Measurements from ENCODE around the gene TANC1. TPM values are rescaled to one million over a fixed set of nuclear protein-coding genes. Genes with fewer than 3 reads are reported as not detected.

The TANC1 gene
- total RNA-seq, 2 donors from 2014 or later = 51.8 to 58.9 TPM

DNA sequence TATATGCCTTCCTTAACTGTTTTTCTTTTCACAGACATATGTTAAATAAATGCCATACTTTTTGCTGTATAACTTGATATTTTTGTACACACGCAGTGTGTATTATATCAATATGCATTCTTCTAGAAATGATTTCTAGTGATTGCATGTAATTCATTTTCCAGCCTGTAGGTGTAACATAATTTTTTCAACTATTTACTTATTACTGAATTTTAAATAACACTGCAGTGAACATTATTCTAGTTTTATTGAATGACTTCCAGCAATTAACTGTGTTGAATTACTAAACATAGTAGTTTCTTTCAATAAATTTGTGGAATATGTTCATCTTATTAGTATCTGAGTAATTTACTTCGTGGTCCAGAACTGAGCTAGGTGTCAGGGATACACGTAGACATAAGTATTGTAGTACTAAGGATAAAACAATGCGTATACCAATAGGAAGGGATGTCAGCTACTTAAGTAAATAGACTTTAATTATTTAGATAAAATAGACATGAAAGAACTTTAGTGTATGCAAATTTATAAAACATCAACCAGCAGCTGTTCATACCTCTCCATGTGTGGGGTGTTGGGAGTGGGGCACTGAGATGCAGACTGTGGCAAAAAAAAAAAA, 28.0 kb downstream of the TANC1 start:
- no peak for DNase-seq (ENCODE audit: low spot score)
- H3K27ac ChIP-seq = no peak overlapping the region
- H3K9me3 ChIP-seq = no peaks in the 10 kb centered on the region
- TF ChIP-seq, protein P1, sequence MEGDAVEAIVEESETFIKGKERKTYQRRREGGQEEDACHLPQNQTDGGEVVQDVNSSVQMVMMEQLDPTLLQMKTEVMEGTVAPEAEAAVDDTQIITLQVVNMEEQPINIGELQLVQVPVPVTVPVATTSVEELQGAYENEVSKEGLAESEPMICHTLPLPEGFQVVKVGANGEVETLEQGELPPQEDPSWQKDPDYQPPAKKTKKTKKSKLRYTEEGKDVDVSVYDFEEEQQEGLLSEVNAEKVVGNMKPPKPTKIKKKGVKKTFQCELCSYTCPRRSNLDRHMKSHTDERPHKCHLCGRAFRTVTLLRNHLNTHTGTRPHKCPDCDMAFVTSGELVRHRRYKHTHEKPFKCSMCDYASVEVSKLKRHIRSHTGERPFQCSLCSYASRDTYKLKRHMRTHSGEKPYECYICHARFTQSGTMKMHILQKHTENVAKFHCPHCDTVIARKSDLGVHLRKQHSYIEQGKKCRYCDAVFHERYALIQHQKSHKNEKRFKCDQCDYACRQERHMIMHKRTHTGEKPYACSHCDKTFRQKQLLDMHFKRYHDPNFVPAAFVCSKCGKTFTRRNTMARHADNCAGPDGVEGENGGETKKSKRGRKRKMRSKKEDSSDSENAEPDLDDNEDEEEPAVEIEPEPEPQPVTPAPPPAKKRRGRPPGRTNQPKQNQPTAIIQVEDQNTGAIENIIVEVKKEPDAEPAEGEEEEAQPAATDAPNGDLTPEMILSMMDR (IDR thresholded peaks at IDR 0.05) = peak in 1 of 2 donors; percentile 51
- peaks cover 5% of the 10 kb centered on the region for H3K36me3 ChIP-seq
- H3K27me3 ChIP-seq = no peaks in the 10 kb centered on the region
- no peak overlapping the region for H3K4me3 ChIP-seq
- peaks cover 0 to 72% of the 10 kb centered on the region in 2 donors for H3K4me1 ChIP-seq

DNA sequence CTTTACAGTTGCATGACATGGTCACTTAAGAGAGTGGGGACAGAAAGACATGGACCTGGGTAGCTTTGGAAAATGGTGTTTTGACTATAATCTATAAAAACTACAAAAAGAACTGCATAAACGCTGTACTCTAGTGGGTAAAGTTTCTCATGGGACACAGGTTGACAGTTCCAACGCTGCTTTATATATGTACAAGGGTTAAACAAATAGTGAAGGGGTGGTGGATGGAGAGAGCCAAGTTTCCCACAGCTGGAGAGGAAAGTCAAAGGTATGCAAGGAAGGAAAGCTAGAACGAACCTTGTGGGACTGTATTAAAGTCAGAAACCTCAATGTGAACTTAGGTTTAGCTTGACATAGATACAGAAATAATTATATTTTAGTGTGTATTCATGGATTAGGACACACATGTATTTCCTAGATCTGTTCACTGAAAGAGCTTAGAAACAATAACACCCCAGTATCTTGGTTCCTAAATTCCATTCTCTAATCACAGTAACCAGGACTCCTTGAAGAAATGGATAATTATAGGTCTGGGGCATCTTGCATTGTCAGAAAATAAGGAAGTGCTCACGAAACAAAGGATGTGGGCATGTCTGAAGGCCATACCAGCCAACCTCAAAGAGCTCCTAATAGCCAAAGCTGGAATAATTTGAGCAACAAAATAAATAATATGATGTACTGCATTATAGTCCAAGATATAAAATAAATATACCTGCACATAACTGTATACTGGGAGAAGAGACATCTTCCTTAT, 28.8 kb downstream of the TANC1 start:
- TF ChIP-seq, protein P1 (IDR thresholded peaks at IDR 0.05) = no peak
- no peaks in the 10 kb centered on the region for H3K27me3 ChIP-seq
- DNase-seq (ENCODE audit: low spot score) = no peak
- H3K4me1 ChIP-seq = peaks cover 0 to 80% of the 10 kb centered on the region in 2 donors
- H3K9me3 ChIP-seq = no peaks in the 10 kb centered on the region
- peaks cover 5% of the 10 kb centered on the region for H3K36me3 ChIP-seq
- H3K4me3 ChIP-seq = no peak overlapping the region
- H3K27ac ChIP-seq = no peak overlapping the region

DNA sequence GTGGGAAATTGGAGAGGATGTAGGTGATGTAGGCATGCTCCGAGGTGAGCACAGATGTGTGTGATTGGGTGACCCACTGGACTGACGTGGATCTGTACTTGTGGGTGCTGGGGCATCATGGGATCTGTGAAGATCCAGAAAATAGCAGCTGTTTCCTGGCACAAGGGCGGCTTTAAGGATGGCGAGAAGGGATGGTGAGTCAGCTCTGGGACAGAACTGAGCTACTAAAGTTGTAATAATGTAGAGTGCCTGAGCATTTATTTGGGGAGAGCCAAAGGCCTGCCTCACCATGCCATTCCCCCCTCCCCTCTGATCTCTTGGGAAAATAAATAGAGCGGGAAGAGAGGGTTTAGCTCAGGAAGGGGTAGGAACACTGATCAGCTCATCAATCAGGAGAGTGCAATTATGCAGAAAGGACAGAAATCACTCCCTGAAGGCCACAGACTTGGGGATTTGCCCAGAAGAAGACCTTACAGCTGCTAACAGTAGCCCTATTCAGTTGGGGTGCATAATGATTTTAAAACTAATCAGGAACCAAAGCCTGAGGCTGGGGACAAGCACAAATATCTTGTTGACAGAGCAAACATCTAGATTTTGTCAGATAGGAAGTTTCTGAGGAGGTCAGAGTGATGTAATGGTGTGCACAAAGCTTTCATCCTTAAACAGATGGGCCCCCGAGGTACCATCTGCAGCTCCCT, 30.3 kb downstream of the TANC1 start:
- DNase-seq (ENCODE audit: low spot score) = no peak
- H3K4me3 ChIP-seq = no peak overlapping the region
- no peaks in the 10 kb centered on the region for H3K9me3 ChIP-seq
- peaks cover 5% of the 10 kb centered on the region for H3K36me3 ChIP-seq
- H3K4me1 ChIP-seq = peaks cover 0 to 82% of the 10 kb centered on the region in 2 donors
- H3K27me3 ChIP-seq = no peaks in the 10 kb centered on the region
- TF ChIP-seq, protein P1 (IDR thresholded peaks at IDR 0.05) = no peak
- H3K27ac ChIP-seq = peak overlapping the region; percentile 18 to 39

DNA sequence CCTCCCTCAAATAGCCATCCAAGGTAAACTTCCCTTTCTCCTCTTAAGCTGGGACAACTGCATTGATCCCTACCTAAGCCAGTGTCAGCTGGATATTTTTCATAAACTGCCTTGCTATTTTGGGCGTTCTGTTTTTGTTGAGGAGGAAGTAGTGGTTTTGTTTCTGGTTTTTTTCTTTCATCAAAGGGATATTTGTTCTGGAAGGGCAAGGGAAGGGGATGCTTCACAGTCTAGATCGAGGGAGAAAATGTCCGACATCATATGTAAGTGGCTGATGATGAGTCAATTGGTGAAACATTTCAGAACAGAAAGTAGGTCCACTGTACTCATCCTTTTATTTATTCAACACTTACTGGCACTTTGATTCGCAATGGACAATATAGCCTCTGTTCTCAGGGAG, 31.0 kb downstream of the TANC1 start:
- Histone ChIP-seq H3K4me1 (peaks cover 0 to 75% of the 10 kb centered on the region in 2 donors), H3K27ac (peak overlapping the region; percentile 18 to 39)
- TF ChIP-seq, protein P1 (IDR thresholded peaks at IDR 0.05) = no peak

DNA sequence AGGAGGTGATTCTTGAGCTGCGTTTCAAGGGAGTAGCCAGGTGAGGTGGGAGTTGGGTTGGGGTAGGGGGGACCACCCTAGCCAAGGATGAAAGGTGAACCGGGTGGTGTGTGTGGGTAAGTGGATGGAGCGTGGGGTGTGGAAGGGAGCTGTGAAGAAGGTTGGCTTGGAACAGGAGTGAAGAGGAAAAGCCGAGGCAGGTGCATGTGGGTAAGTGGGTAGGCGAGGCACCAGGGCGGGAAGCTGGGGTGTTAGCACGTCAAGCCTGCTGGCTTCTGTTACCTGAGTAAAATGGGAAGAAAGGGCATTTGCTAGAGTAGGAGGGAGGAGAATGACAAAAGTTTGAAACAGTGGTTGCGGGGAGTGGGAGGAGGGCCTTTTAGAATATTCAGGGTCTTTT, 31.6 kb downstream of the TANC1 start:
- H3K4me3 ChIP-seq = no peak overlapping the region
- peaks cover 5% of the 10 kb centered on the region for H3K36me3 ChIP-seq
- DNase-seq (ENCODE audit: low spot score) = no peak
- H3K27ac ChIP-seq = no peak overlapping the region
- no peaks in the 10 kb centered on the region for H3K9me3 ChIP-seq
- H3K27me3 ChIP-seq = no peaks in the 10 kb centered on the region
- TF ChIP-seq, protein P1 (IDR thresholded peaks at IDR 0.05) = no peak
- peaks cover 0 to 69% of the 10 kb centered on the region in 2 donors for H3K4me1 ChIP-seq

More for the DNA sequence above, 31.0 kb downstream of the TANC1 start:
- Histone ChIP-seq H3K9me3 (no peaks in the 10 kb centered on the region), H3K27me3 (no peaks in the 10 kb centered on the region), H3K36me3 (peaks cover 5% of the 10 kb centered on the region), H3K4me3 (no peak overlapping the region)
- no peak for DNase-seq (ENCODE audit: low spot score)

Data from right atrium auricular region (tissue), 2 donors.